A549 (cell line): ENCODE data around the gene DEPDC1B. TPM values are rescaled to one million over a fixed set of nuclear protein-coding genes. Genes with fewer than 3 reads are reported as not detected.

Experiments
- BCL3 ChIP-seq: fragments of >200 bp; sonication (Bioruptor Twin); formaldehyde crosslinking; IDR thresholded peaks from 3 replicates; pipeline ENCODE4 v1.6.1; 2016
- BHLHE40 ChIP-seq: IDR thresholded peaks from 2 replicates; pipeline ENCODE4 v1.6.1; 2012; ENCODE audit warnings: low read depth, low read length, inconsistent platforms
- CHD4 ChIP-seq: fragments of 200-600 bp; sonication (generic); IDR thresholded peaks from 2 replicates; pipeline ENCODE4 v1.6.1; 2016; ENCODE audit warnings: antibody characterized with exemption, mild to moderate bottlenecking, borderline replicate concordance
- E2F6 ChIP-seq: IDR thresholded peaks from 2 replicates; pipeline ENCODE4 v1.6.1; 2012; ENCODE audit warnings: low read depth, borderline replicate concordance
- ELK1 ChIP-seq: fragments of 150-350 bp; IDR thresholded peaks from 2 replicates; pipeline ENCODE4 v1.6.1; 2014; ENCODE audit warnings: low read depth, mild to moderate bottlenecking, low read length
- GATA3 ChIP-seq: IDR thresholded peaks from 2 replicates; pipeline ENCODE4 v1.6.1; 2012; ENCODE audit warnings: borderline replicate concordance
- HEYL ChIP-seq: fragments of 250-450 bp; sonication (Bioruptor Pico); IDR thresholded peaks from 2 replicates; pipeline ENCODE4 v1.8.0; 2021; ENCODE audit warnings: mild to moderate bottlenecking, moderate library complexity
- HMGXB4 ChIP-seq: fragments of 250-450 bp; sonication (Bioruptor Pico); IDR thresholded peaks from 2 replicates; pipeline ENCODE4 v1.5.0; 2021; ENCODE audit warnings: mild to moderate bottlenecking, moderate library complexity, borderline replicate concordance
- HOXA7 ChIP-seq: fragments of 250-450 bp; sonication (Bioruptor Pico); IDR thresholded peaks from 2 replicates; pipeline ENCODE4 v1.5.0; 2020; ENCODE audit warnings: mild to moderate bottlenecking, moderate library complexity
- HOXB13 ChIP-seq: fragments of 250-450 bp; sonication (Bioruptor Pico); IDR thresholded peaks from 2 replicates; pipeline ENCODE4 v1.5.0; 2020; ENCODE audit warnings: low read depth, mild to moderate bottlenecking, moderate library complexity
- JUNB ChIP-seq: fragments of >200 bp; sonication (Bioruptor Twin); formaldehyde crosslinking; IDR thresholded peaks from 2 replicates; pipeline ENCODE4 v1.6.1; 2016
- KDM1A ChIP-seq: fragments of 200-600 bp; sonication (generic); IDR thresholded peaks from 2 replicates; pipeline ENCODE4 v1.6.1; 2016; ENCODE audit warnings: low read depth, mild to moderate bottlenecking
- KDM5A ChIP-seq: fragments of 200-600 bp; sonication (generic); IDR thresholded peaks from 2 replicates; pipeline ENCODE4 v1.6.1; 2016; ENCODE audit warnings: antibody characterized with exemption, mild to moderate bottlenecking
- MAX ChIP-seq: IDR thresholded peaks from 2 replicates; pipeline ENCODE4 v1.6.1; 2012
- MYC ChIP-seq: IDR thresholded peaks from 2 replicates; pipeline ENCODE4 v1.6.1; 2012; ENCODE audit warnings: mild to moderate bottlenecking, inconsistent platforms, low read length, improper control_type of control experiment, borderline replicate concordance
- NFE2L2 ChIP-seq: fragments of 150-350 bp; conservative IDR thresholded peaks from 2 replicates; pipeline ENCODE4 v1.6.1; 2014; ENCODE audit warnings: low read length
- NPAS2 ChIP-seq: fragments of 250-450 bp; sonication (Bioruptor Pico); IDR thresholded peaks from 2 replicates; pipeline ENCODE4 v1.8.0; 2022; ENCODE audit warnings: mild to moderate bottlenecking, moderate library complexity, borderline replicate concordance
- PBX3 ChIP-seq: IDR thresholded peaks from 2 replicates; pipeline ENCODE4 v1.6.1; 2012
- RAD21 ChIP-seq, 2 experiments: fragments of >200 bp in 1 of 2; sonication (Bioruptor Twin) in 1 of 2; formaldehyde crosslinking in 1 of 2; IDR thresholded peaks in 1 of 2; conservative IDR thresholded peaks in 1 of 2; 2 replicates in 1 of 2; 3 replicates in 1 of 2; pipeline ENCODE4 v1.6.1; 2012 to 2018; ENCODE audit warnings: inconsistent platforms in 1 of 2
- RARB ChIP-seq: fragments of 250-450 bp; sonication (Bioruptor Pico); IDR thresholded peaks from 2 replicates; pipeline ENCODE4 v1.8.0; 2021; ENCODE audit warnings: mild to moderate bottlenecking, moderate library complexity
- RCOR1 ChIP-seq: fragments of 150-350 bp; IDR thresholded peaks from 2 replicates; pipeline ENCODE4 v1.6.1; 2014; ENCODE audit warnings: antibody characterized with exemption, low read length, low read depth
- REST ChIP-seq: fragments of 200-600 bp; sonication (generic); IDR thresholded peaks from 2 replicates; pipeline ENCODE4 v1.6.1; 2016; ENCODE audit warnings: antibody characterized with exemption, mild to moderate bottlenecking, moderate library complexity
- ZC3H11A ChIP-seq: fragments of 450-650 bp; IDR thresholded peaks from 2 replicates; pipeline ENCODE4 v1.6.1; 2014; ENCODE audit warnings: antibody characterized with exemption, mild to moderate bottlenecking
- ZNF302 ChIP-seq: fragments of 250-450 bp; sonication (Bioruptor Pico); IDR thresholded peaks from 2 replicates; pipeline ENCODE4 v1.9.0; 2021; ENCODE audit warnings: inconsistent platforms, mild to moderate bottlenecking, moderate library complexity
- ZSCAN20 ChIP-seq: fragments of 250-450 bp; sonication (Bioruptor Pico); IDR thresholded peaks from 2 replicates; pipeline ENCODE4 v1.8.0; 2022; ENCODE audit warnings: mild to moderate bottlenecking, moderate library complexity
- polyA plus RNA-seq, 4 experiments: library from polyadenylated mRNA; depleted of rRNA in 3 of 4; stranded (reverse); fragments of >200 nt; fragmentation: RNase III in 1 of 4; extraction: RNeasy Plus Mini Kit Qiagen cat#74134 plus additional on column Dnase treatment in 1 of 4; gene quantifications; 2 replicates in 3 of 4; 3 replicates in 1 of 4; pipeline ENCODE4 v1.2.3, GENCODE V29; 2011 to 2017

Gene DEPDC1B
- polyA plus RNA-seq, 2 of the 4 experiments (the other 2 are of a cell fraction) = 17.4 to 34.8 TPM

GRCh38 chr5:60699609-60700415, at the start of gene DEPDC1B (continued):
- TF ChIP-seq REST (no peak), ELK1 (no peak), NPAS2 (CRISPR knock-in tag) (no peak), HMGXB4 (CRISPR knock-in tag) (peak; percentile 42; the same call in 1 of the 2 replicates), CHD4 (no peak), RAD21 (conservative IDR thresholded peaks at IDR 0.05 in 1 of 2, IDR thresholded peaks at IDR 0.05 in 1 of 2) (peak; percentile 34 to 35; a peak in 2 of 5 replicates), HOXA7 (CRISPR knock-in tag) (no peak), ZC3H11A (no peak), BHLHE40 (no peak), GATA3 (no peak), RARB (CRISPR knock-in tag) (no peak), KDM1A (no peak), JUNB (no peak), MYC (peak; percentile 9; the same call in 1 of the 2 replicates), HEYL (no peak), PBX3 (no peak), NFE2L2 (no peak), HOXB13 (CRISPR knock-in tag) (0 out of 2 replicates have a peak, but pooled peaks have one; percentile 22), ZNF302 (CRISPR knock-in tag) (no peak), E2F6 (peak; percentile 72), ZSCAN20 (CRISPR knock-in tag) (no peak), KDM5A (peak; percentile 71), MAX (peak; percentile 85), BCL3 (peak; percentile 82), RCOR1 (no peak)
